ENCODE data around the gene TMEM50A. TPM values are rescaled to one million over a fixed set of nuclear protein-coding genes. Genes with fewer than 3 reads are reported as not detected.

The TMEM50A gene
- total RNA-seq, 1 experiment from 2014 or later: 95.9 TPM

DNA sequence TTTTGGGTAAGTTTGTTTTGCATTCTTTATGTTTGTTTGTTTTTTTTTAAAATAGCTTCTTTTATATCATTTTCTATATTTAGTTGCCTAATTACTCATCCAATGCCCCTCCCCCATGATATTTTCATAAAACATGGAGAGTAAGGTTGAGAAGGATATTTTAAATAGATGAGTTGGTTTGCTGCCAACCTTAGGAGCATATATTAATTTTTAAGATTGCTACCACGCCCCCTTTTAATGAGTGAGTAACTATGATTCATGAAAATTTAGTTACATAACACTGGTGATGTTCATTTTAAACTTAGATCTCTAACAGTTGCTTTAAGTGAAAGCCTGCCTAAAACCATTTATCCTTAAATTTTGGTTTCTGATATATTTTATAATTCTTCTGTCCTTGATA, 18.7 kb downstream of the TMEM50A start:
- Mint-ChIP-seq H3K4me1 (no peaks in the 10 kb centered on the region), H3K4me3 (no peak overlapping the region), H3K27ac (no peak overlapping the region), H3K36me3 (ENCODE audit: insufficient read depth in 1 of 3, low read depth in 3 of 3) (peaks cover 6 to 76% (median 64%) of the 10 kb centered on the region in 3 experiments; a peak in 5 of 7 replicates), H3K27me3 (ENCODE audit: low read depth) (no peaks in the 10 kb centered on the region), H3K9me3 (no peaks in the 10 kb centered on the region)
- TF ChIP-seq, protein P1, sequence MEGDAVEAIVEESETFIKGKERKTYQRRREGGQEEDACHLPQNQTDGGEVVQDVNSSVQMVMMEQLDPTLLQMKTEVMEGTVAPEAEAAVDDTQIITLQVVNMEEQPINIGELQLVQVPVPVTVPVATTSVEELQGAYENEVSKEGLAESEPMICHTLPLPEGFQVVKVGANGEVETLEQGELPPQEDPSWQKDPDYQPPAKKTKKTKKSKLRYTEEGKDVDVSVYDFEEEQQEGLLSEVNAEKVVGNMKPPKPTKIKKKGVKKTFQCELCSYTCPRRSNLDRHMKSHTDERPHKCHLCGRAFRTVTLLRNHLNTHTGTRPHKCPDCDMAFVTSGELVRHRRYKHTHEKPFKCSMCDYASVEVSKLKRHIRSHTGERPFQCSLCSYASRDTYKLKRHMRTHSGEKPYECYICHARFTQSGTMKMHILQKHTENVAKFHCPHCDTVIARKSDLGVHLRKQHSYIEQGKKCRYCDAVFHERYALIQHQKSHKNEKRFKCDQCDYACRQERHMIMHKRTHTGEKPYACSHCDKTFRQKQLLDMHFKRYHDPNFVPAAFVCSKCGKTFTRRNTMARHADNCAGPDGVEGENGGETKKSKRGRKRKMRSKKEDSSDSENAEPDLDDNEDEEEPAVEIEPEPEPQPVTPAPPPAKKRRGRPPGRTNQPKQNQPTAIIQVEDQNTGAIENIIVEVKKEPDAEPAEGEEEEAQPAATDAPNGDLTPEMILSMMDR (conservative IDR thresholded peaks at IDR 0.05): no peak
- no peak overlapping the region for H3K4me2 ChIP-seq (ENCODE audit: insufficient read depth, insufficient read length, low read length)
- H2BK12ac ChIP-seq (ENCODE audit: insufficient read length, low read depth, low read length): no peak overlapping the region
- H3K23me2 ChIP-seq (ENCODE audit: insufficient read length, low read depth, low read length, poor library complexity, severe bottlenecking): no peaks in the 10 kb centered on the region
- H2AFZ ChIP-seq (ENCODE audit: low read length): no peak overlapping the region
- H3K14ac ChIP-seq (ENCODE audit: insufficient read depth, low read length): no peak overlapping the region
- no peak overlapping the region for H3K56ac ChIP-seq (ENCODE audit: insufficient read length, low read depth, low read length)
- no peaks in the 10 kb centered on the region for H3K9me3 ChIP-seq (ENCODE audit: control insufficient read depth, low read depth, low read length)
- no peak overlapping the region for H2BK15ac ChIP-seq (ENCODE audit: low read depth, low read length)
- no peaks in the 10 kb centered on the region for H3K79me2 ChIP-seq (ENCODE audit: insufficient read depth, low read length)
- H2BK120ac ChIP-seq (ENCODE audit: low read depth, low read length, poor library complexity, severe bottlenecking): no peak overlapping the region
- no peak overlapping the region for H2AK5ac ChIP-seq (ENCODE audit: insufficient read length, low read length)
- H2BK20ac ChIP-seq (ENCODE audit: low read depth, low read length, poor library complexity, severe bottlenecking): no peak overlapping the region
- peaks cover 4% of the 10 kb centered on the region for H3K79me1 ChIP-seq (ENCODE audit: insufficient read depth, low read depth, low read length, poor library complexity, severe bottlenecking)
- no peak overlapping the region for H3K27ac ChIP-seq (ENCODE audit: insufficient read length, low read depth, low read length)
- H4K91ac ChIP-seq (ENCODE audit: insufficient read length, low read depth, low read length): no peak overlapping the region
- H2BK5ac ChIP-seq (ENCODE audit: insufficient read length, low read length): no peak overlapping the region
- H3K4ac ChIP-seq (ENCODE audit: low read depth, low read length): no peak overlapping the region
- no peak overlapping the region for H3K18ac ChIP-seq (ENCODE audit: insufficient read length, low read depth, low read length)
- no peaks in the 10 kb centered on the region for H3K4me1 ChIP-seq (ENCODE audit: insufficient read depth, low read length)
- H3K23ac ChIP-seq (ENCODE audit: insufficient read length, low read depth, low read length): no peak overlapping the region
- no CpG with 5 or more reads among the region's 1 CpG for WGBS (ENCODE audit: extremely low coverage, insufficient read length, low lambda C conversion rate)
- H4K5ac ChIP-seq (ENCODE audit: insufficient read length, low read depth, low read length): no peak overlapping the region
- H4K8ac ChIP-seq (replicated peaks; ENCODE audit: insufficient read length, low read depth, low read length): no peak overlapping the region
- no peak for DNase-seq
- H4K20me1 ChIP-seq (ENCODE audit: control insufficient read depth, insufficient read depth, insufficient read length): no peaks in the 10 kb centered on the region
- H3T11ph ChIP-seq (ENCODE audit: low read length): no peak overlapping the region
- H3K27me3 ChIP-seq (ENCODE audit: insufficient read depth, low read length): no peaks in the 10 kb centered on the region
- no peak overlapping the region for H3K9ac ChIP-seq (ENCODE audit: extremely low read depth, insufficient read length, low read length)
